Common myeloid progenitor, CD34-positive (primary cell): Measurements from ENCODE around the gene ADAMTS17.
"Not testable (repeated sequence)": the region's sequence is repeated elsewhere in the genome, so short reads cannot be mapped to it uniquely, and the experiment has no call there.

Experiments
- CTCF ChIA-PET: fragments of 350-600 bp; sonication (Branson Sonifier 250); formaldehyde crosslinking; loops from one replicate; lab custom pipeline; 2021; ENCODE audit warnings: antibody characterized with exemption; lab: Charles Lee
- POLR2A ChIA-PET: fragments of 350-600 bp; sonication (Branson Sonifier 250); formaldehyde crosslinking; loops from one replicate; lab custom pipeline; 2021; ENCODE audit warnings: antibody characterized with exemption; lab: Charles Lee
- DNase-seq, 3 donors: peaks; one replicate each; pipeline versions ENCODE4 v3.0.0 to v3.0.0-alpha.2; 2013
- H3K27ac ChIP-seq, 2 experiments: 1 replicate in 1 of 2; 2 replicates in 1 of 2; pipeline ENCODE4 v1.7.0; 2013; ENCODE audit warnings: inconsistent platforms in 2 of 2, low read length in 2 of 2, mild to moderate bottlenecking in 2 of 2, low read depth in 1 of 2, moderate library complexity in 1 of 2; ENCODE audit not compliant: severe bottlenecking in 2 of 2, insufficient read depth in 1 of 2, poor library complexity in 1 of 2
- H3K27me3 ChIP-seq, 5 experiments: replicated peaks in 2 of 5; 1 replicate in 3 of 5; 2 replicates in 2 of 5; pipeline versions ENCODE4 v1.6.1 to v1.7.0; 2013; ENCODE audit warnings: low read length in 4 of 5, mild to moderate bottlenecking in 2 of 5, moderate library complexity in 2 of 5, inconsistent platforms in 1 of 5; ENCODE audit not compliant: insufficient read depth in 5 of 5, control insufficient read depth in 4 of 5
- H3K36me3 ChIP-seq, 4 experiments: 1 replicate in 2 of 4; 2 replicates in 2 of 4; pipeline versions ENCODE4 v1.6.1 to v1.7.0; 2013; ENCODE audit warnings: low read length in 3 of 4, control low read depth in 1 of 4, mild to moderate bottlenecking in 1 of 4; ENCODE audit not compliant: control insufficient read depth in 4 of 4, insufficient read depth in 4 of 4
- H3K4me1 ChIP-seq, 4 experiments: 1 replicate in 3 of 4; 2 replicates in 1 of 4; pipeline versions ENCODE4 v1.6.1 to v1.7.1; 2013; ENCODE audit warnings: low read length in 3 of 4, mild to moderate bottlenecking in 3 of 4, control low read depth in 1 of 4, inconsistent platforms in 1 of 4, moderate library complexity in 1 of 4; ENCODE audit not compliant: control insufficient read depth in 4 of 4, insufficient read depth in 4 of 4; ENCODE audit errors: control extremely low read depth in 1 of 4
- H3K4me3 ChIP-seq, 7 experiments: 1 replicate in 4 of 7; 2 replicates in 3 of 7; pipeline versions ENCODE4 v1.5.1 to v1.7.0; 2013; ENCODE audit warnings: mild to moderate bottlenecking in 7 of 7, low read length in 6 of 7, moderate library complexity in 6 of 7, inconsistent platforms in 2 of 7, low read depth in 2 of 7, control low read depth in 1 of 7; ENCODE audit not compliant: insufficient read depth in 4 of 7, control insufficient read depth in 1 of 7; ENCODE audit errors: extremely low read depth in 1 of 7
- H3K9me3 ChIP-seq, 5 experiments: 1 replicate in 4 of 5; 2 replicates in 1 of 5; pipeline versions ENCODE4 v1.6.1 to v1.7.1; 2013; ENCODE audit warnings: low read length in 4 of 5, mild to moderate bottlenecking in 2 of 5, inconsistent platforms in 1 of 5, low read depth in 1 of 5, moderate library complexity in 1 of 5; ENCODE audit not compliant: control insufficient read depth in 4 of 5, insufficient read depth in 2 of 5; ENCODE audit errors: control extremely low read depth in 1 of 5
- WGBS: methylation state at CpG from one replicate; pipeline ENCODE4 v1.1.5; 2013; ENCODE audit not compliant: insufficient coverage; 5-methylcytosine and 5-hydroxymethylcytosine counted together

Gene ADAMTS17

GRCh38 chr15:100066521-100067280 is 275.1 kb downstream of the ADAMTS17 start:
- H3K27me3 ChIP-seq, H3K4me3 ChIP-seq, POLR2A ChIA-PET, H3K4me1 ChIP-seq, H3K36me3 ChIP-seq, DNase-seq, H3K27ac ChIP-seq, CTCF ChIA-PET, H3K9me3 ChIP-seq: not testable (repeated sequence)
- 97% methylated on average over 5 of the region's 12 CpGs for WGBS

- POLR2A ChIA-PET = no interaction called here
- 71% methylated on average over 5 of the region's 5 CpGs for WGBS
- CTCF ChIA-PET = no interaction called here
- Histone ChIP-seq H3K36me3 (no peaks in the 10 kb centered on the region), H3K4me1 (no peaks in the 10 kb centered on the region), H3K4me3 (no peak overlapping the region), H3K9me3 (no peaks in the 10 kb centered on the region), H3K27me3 (peaks cover 0 to 3% (median 0%) of the 10 kb centered on the region in 5 experiments), H3K27ac (no peak overlapping the region)
- DNase-seq = no peak
These were observed 279.8 kb downstream of the ADAMTS17 start for GRCh38 chr15:100061944-100062343.

DNA sequence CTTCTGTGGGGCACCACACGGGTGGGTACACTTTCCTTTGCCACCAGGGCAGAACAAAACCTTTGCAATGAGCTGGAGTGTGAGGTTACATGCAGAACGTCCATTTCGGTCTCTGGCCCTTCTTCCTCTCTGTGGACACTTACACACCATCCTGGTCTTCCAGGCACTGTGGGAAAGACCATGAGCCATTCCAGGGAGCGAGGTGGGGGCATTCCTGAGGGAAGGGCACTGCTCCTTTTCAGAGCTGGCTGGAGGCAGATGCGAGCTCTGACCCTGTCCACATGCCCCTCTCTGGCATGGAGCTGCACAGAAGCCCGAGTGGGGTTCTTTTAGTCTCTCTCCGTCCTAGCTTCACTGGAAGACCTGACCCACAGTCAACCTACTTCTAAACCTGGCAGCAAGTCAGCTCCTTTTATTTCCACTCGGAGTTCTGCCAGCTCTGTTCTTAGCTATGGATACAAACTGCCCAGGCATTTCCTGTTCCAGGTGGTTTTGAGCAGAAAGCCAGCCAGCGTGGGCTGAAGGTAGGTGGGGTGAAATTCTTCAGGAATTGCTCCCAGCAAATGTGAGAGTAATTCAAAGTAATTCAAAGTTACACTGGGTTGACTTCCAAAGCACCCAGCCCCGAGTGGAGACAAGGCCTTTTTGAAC is 281.4 kb downstream of the ADAMTS17 start:
- Histone ChIP-seq H3K9me3 (no peaks in the 10 kb centered on the region), H3K27ac (no peak overlapping the region), H3K27me3 (peaks cover 0 to 6% (median 0%) of the 10 kb centered on the region in 5 experiments), H3K4me1 (no peaks in the 10 kb centered on the region), H3K36me3 (no peaks in the 10 kb centered on the region), H3K4me3 (no peak overlapping the region)
- CTCF ChIA-PET = no interaction called here
- WGBS = 79% methylated on average over 10 of the region's 10 CpGs
- POLR2A ChIA-PET = no interaction called here
- DNase-seq = no peak

DNA sequence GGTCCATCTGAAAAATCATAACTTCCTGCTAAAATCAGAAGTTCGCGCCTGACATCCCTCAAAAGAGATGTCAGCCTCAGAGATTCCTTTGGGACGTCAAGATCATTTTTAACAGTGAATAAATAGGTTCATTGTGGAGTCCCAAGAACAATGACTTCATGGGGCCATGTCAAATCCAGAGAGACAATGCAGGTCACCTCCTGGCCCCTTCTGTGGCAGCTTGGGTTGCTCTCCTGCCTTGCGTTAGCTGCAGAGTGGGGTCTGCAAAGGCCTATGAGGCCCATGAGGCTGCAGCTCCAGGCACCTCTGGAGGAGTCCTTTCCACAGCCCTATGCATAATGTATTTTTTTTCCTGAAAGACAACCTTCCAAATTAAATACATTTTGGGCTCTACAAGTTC is 282.3 kb downstream of the ADAMTS17 start:
- no peak overlapping the region for H3K4me3 ChIP-seq
- ChIA-PET CTCF (no interaction called here), POLR2A (no interaction called here)
- no peaks in the 10 kb centered on the region for H3K9me3 ChIP-seq
- no peaks in the 10 kb centered on the region for H3K36me3 ChIP-seq
- H3K27ac ChIP-seq = no peak overlapping the region
- no peaks in the 10 kb centered on the region for H3K4me1 ChIP-seq
- peaks cover 0 to 6% (median 0%) of the 10 kb centered on the region in 5 experiments for H3K27me3 ChIP-seq
- DNase-seq = no peak
- WGBS = 89% methylated on average over 4 of the region's 4 CpGs

GRCh38 chr15:100059094-100059493 is 282.7 kb downstream of the ADAMTS17 start:
- Histone ChIP-seq H3K27me3 (peaks cover 0 to 6% (median 0%) of the 10 kb centered on the region in 5 experiments), H3K36me3 (no peaks in the 10 kb centered on the region), H3K4me1 (no peaks in the 10 kb centered on the region), H3K9me3 (no peaks in the 10 kb centered on the region), H3K27ac (no peak overlapping the region), H3K4me3 (no peak overlapping the region)
- no peak for DNase-seq
- CTCF ChIA-PET = no interaction called here
- WGBS = 81% methylated on average over 12 of the region's 12 CpGs
- POLR2A ChIA-PET = no interaction called here

DNA sequence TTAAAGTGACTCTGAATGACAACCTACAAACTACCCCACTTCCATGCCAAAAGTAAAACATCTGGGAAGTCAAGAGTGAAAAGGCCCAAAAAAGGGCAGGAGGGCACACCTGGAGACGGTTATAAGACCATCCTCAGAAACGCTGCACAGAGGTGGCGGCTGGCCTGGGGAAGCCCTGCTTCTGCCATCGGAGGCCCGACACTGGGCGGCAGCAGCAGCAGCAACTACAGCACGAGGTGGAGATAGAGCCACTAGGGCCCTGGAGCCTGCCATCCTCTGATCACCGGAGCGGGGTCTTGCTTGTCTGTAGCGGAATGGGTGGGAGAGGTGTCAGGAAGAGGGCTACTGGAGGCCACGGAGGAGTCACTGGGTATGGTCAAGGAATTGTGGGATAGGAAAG is 283.3 kb downstream of the ADAMTS17 start:
- H3K27me3 ChIP-seq = peaks cover 0 to 6% (median 0%) of the 10 kb centered on the region in 5 experiments
- no peak for DNase-seq
- no peaks in the 10 kb centered on the region for H3K9me3 ChIP-seq
- POLR2A ChIA-PET = no interaction called here
- H3K4me1 ChIP-seq = no peaks in the 10 kb centered on the region
- no peak overlapping the region for H3K4me3 ChIP-seq
- no peaks in the 10 kb centered on the region for H3K36me3 ChIP-seq
- H3K27ac ChIP-seq = no peak overlapping the region
- CTCF ChIA-PET = no interaction called here
- 94% methylated on average over 11 of the region's 11 CpGs for WGBS

DNA sequence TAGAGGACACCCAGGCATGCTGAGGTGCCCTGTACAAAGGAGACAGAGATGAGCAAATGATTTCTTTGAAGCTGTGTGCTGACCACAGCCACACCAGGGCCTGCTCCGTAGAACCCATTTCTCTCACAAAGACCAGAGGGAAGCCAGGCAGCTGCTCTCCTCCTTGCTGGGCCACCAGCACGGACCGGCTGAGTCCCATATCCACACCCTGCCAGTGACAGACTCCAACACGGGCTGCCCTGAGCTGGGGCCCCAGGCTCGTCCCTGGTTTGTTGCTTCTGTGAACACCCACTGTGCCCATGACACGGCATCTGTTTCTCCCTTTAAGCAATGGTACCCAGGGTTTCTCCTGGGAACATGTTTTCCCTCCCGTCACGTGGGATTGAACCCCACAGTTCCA is 284.5 kb downstream of the ADAMTS17 start:
- H3K4me3 ChIP-seq = no peak overlapping the region
- DNase-seq = no peak
- ChIA-PET POLR2A (no interaction called here), CTCF (no interaction called here)
- H3K9me3 ChIP-seq = no peaks in the 10 kb centered on the region
- WGBS = 83% methylated on average over 6 of the region's 8 CpGs
- no peaks in the 10 kb centered on the region for H3K4me1 ChIP-seq
- H3K27me3 ChIP-seq = peaks cover 0 to 6% (median 0%) of the 10 kb centered on the region in 5 experiments
- H3K36me3 ChIP-seq = no peaks in the 10 kb centered on the region
- no peak overlapping the region for H3K27ac ChIP-seq
